ENCODE data around the gene NFYC.

Gene NFYC

GRCh38 chr1:40798366-40799281, 107.1 kb downstream of the NFYC start:
- no peak for DNase-seq

- no peak for DNase-seq
These were observed 107.9 kb downstream of the NFYC start for GRCh38 chr1:40799351-40799867.

GRCh38 chr1:40801742-40802077, 110.2 kb downstream of the NFYC start:
- DNase-seq, result no peak

GRCh38 chr1:40802078-40802741, 110.7 kb downstream of the NFYC start:
- peak in 1 of 2 donors; percentile 44 for DNase-seq

- DNase-seq, result no peak
These were observed 111.2 kb downstream of the NFYC start for GRCh38 chr1:40802742-40803113.

- DNase-seq, result no peak
These were observed 111.9 kb downstream of the NFYC start for GRCh38 chr1:40803447-40803846.

GRCh38 chr1:40803902-40804301, 112.4 kb downstream of the NFYC start:
- no peak for DNase-seq

GRCh38 chr1:40806240-40806639, 114.7 kb downstream of the NFYC start:
- DNase-seq, result no peak

GRCh38 chr1:40806731-40807695, 115.5 kb downstream of the NFYC start:
- DNase-seq, result no peak

GRCh38 chr1:40808002-40808401, 116.5 kb downstream of the NFYC start:
- DNase-seq, result no peak

GRCh38 chr1:40808444-40808843, 116.9 kb downstream of the NFYC start:
- DNase-seq, result no peak

GRCh38 chr1:40808909-40809308, 117.4 kb downstream of the NFYC start:
- no peak for DNase-seq

GRCh38 chr1:40810927-40811326, 119.4 kb downstream of the NFYC start:
- no peak for DNase-seq

GRCh38 chr1:40815420-40815819, 123.9 kb downstream of the NFYC start:
- DNase-seq, result no peak

- no peak for DNase-seq
These were observed 126.3 kb downstream of the NFYC start for GRCh38 chr1:40817791-40818263.

GRCh38 chr1:40818264-40818961, 126.9 kb downstream of the NFYC start:
- DNase-seq, result peak in 1 of 2 donors; percentile 14

- DNase-seq, result no peak
These were observed 127.6 kb downstream of the NFYC start for GRCh38 chr1:40819101-40819500.

- DNase-seq, result no peak
These were observed 128.8 kb downstream of the NFYC start for GRCh38 chr1:40820251-40820797.
